Mucosa of stomach (tissue), 1 donor: ENCODE results near the gene MYO3B.
"Not testable (repeated sequence)": the region's sequence is repeated elsewhere in the genome, so short reads cannot be mapped to it uniquely, and the experiment has no call there.

ENCODE experiments used
- H3K27me3 ChIP-seq: one replicate; pipeline ENCODE4 v1.7.0; 2013; ENCODE audit warnings: mild to moderate bottlenecking, low read length; ENCODE audit not compliant: control insufficient read depth, insufficient read depth
- H3K36me3 ChIP-seq: one replicate; pipeline ENCODE4 v1.7.0; 2013; ENCODE audit warnings: low read length; ENCODE audit not compliant: control insufficient read depth, insufficient read depth
- H3K4me1 ChIP-seq: one replicate; pipeline ENCODE4 v1.7.0; 2013; ENCODE audit warnings: mild to moderate bottlenecking, low read length; ENCODE audit not compliant: control insufficient read depth, insufficient read depth
- H3K4me3 ChIP-seq: one replicate; pipeline ENCODE4 v1.7.0; 2013; ENCODE audit warnings: low read length
- H3K9ac ChIP-seq: one replicate; pipeline ENCODE4 v1.7.0; 2013; ENCODE audit warnings: mild to moderate bottlenecking, low read length, moderate library complexity
- H3K9me3 ChIP-seq: one replicate; pipeline ENCODE4 v1.7.0; 2013; ENCODE audit warnings: mild to moderate bottlenecking, low read length, moderate library complexity; ENCODE audit not compliant: control insufficient read depth
- donor health status: Pancreatic carcinoma.

The MYO3B gene

GRCh38 chr2:170204298-170204951 is 26.5 kb downstream of the MYO3B start:
- no peaks in the 10 kb centered on the region for H3K9me3 ChIP-seq
- H3K4me3 ChIP-seq = no peak overlapping the region
- no peak overlapping the region for H3K9ac ChIP-seq
- H3K4me1 ChIP-seq = no peaks in the 10 kb centered on the region
- H3K36me3 ChIP-seq = no peaks in the 10 kb centered on the region
- H3K27me3 ChIP-seq = no peaks in the 10 kb centered on the region

- Histone ChIP-seq H3K9me3 (no peaks in the 10 kb centered on the region), H3K4me3 (no peak overlapping the region), H3K36me3 (no peaks in the 10 kb centered on the region), H3K27me3 (no peaks in the 10 kb centered on the region), H3K4me1 (no peaks in the 10 kb centered on the region), H3K9ac (no peak overlapping the region)
Observed at GRCh38 chr2:170206246-170206645, 28.3 kb downstream of the MYO3B start.

GRCh38 chr2:170206805-170207407 is 29.0 kb downstream of the MYO3B start:
- H3K27me3 ChIP-seq = no peaks in the 10 kb centered on the region
- H3K9me3 ChIP-seq = no peaks in the 10 kb centered on the region
- H3K36me3 ChIP-seq = no peaks in the 10 kb centered on the region
- no peak overlapping the region for H3K4me3 ChIP-seq
- no peaks in the 10 kb centered on the region for H3K4me1 ChIP-seq
- no peak overlapping the region for H3K9ac ChIP-seq

- Histone ChIP-seq H3K9me3 (no peaks in the 10 kb centered on the region), H3K4me1 (no peaks in the 10 kb centered on the region), H3K9ac (no peak overlapping the region), H3K36me3 (no peaks in the 10 kb centered on the region), H3K4me3 (no peak overlapping the region), H3K27me3 (no peaks in the 10 kb centered on the region)
Observed at GRCh38 chr2:170207901-170208300, 30.0 kb downstream of the MYO3B start.

- no peaks in the 10 kb centered on the region for H3K4me1 ChIP-seq
- no peak overlapping the region for H3K9ac ChIP-seq
- no peaks in the 10 kb centered on the region for H3K27me3 ChIP-seq
- H3K9me3 ChIP-seq = no peaks in the 10 kb centered on the region
- H3K36me3 ChIP-seq = no peaks in the 10 kb centered on the region
- H3K4me3 ChIP-seq = no peak overlapping the region
Observed at GRCh38 chr2:170208967-170209366, 31.0 kb downstream of the MYO3B start.

- H3K9me3 ChIP-seq = no peaks in the 10 kb centered on the region
- H3K9ac ChIP-seq = no peak overlapping the region
- no peaks in the 10 kb centered on the region for H3K4me1 ChIP-seq
- no peaks in the 10 kb centered on the region for H3K27me3 ChIP-seq
- no peak overlapping the region for H3K4me3 ChIP-seq
- no peaks in the 10 kb centered on the region for H3K36me3 ChIP-seq
Observed at GRCh38 chr2:170212625-170213280, 34.8 kb downstream of the MYO3B start.

GRCh38 chr2:170213281-170213625 is 35.3 kb downstream of the MYO3B start:
- not testable (repeated sequence) for H3K36me3 ChIP-seq, H3K9me3 ChIP-seq, H3K27me3 ChIP-seq, H3K9ac ChIP-seq, H3K4me3 ChIP-seq, H3K4me1 ChIP-seq

GRCh38 chr2:170213651-170214050 is 35.7 kb downstream of the MYO3B start:
- Histone ChIP-seq H3K9me3 (no peaks in the 10 kb centered on the region), H3K36me3 (no peaks in the 10 kb centered on the region), H3K27me3 (no peaks in the 10 kb centered on the region), H3K9ac (no peak overlapping the region), H3K4me1 (no peaks in the 10 kb centered on the region), H3K4me3 (no peak overlapping the region)

- Histone ChIP-seq H3K36me3 (no peaks in the 10 kb centered on the region), H3K4me1 (no peaks in the 10 kb centered on the region), H3K27me3 (no peaks in the 10 kb centered on the region), H3K4me3 (no peak overlapping the region), H3K9ac (no peak overlapping the region), H3K9me3 (no peaks in the 10 kb centered on the region)
Observed at GRCh38 chr2:170214309-170214948, 36.5 kb downstream of the MYO3B start.

GRCh38 chr2:170215021-170215420 is 37.1 kb downstream of the MYO3B start:
- no peaks in the 10 kb centered on the region for H3K36me3 ChIP-seq
- no peak overlapping the region for H3K9ac ChIP-seq
- H3K9me3 ChIP-seq = no peaks in the 10 kb centered on the region
- H3K27me3 ChIP-seq = no peaks in the 10 kb centered on the region
- no peak overlapping the region for H3K4me3 ChIP-seq
- H3K4me1 ChIP-seq = no peaks in the 10 kb centered on the region

- Histone ChIP-seq H3K27me3 (no peaks in the 10 kb centered on the region), H3K9me3 (no peaks in the 10 kb centered on the region), H3K36me3 (no peaks in the 10 kb centered on the region), H3K4me3 (no peak overlapping the region), H3K4me1 (no peaks in the 10 kb centered on the region), H3K9ac (no peak overlapping the region)
Observed at GRCh38 chr2:170216428-170216827, 38.5 kb downstream of the MYO3B start.

GRCh38 chr2:170216981-170217380 is 39.0 kb downstream of the MYO3B start:
- Histone ChIP-seq H3K4me3 (no peak overlapping the region), H3K27me3 (no peaks in the 10 kb centered on the region), H3K9ac (no peak overlapping the region), H3K9me3 (no peaks in the 10 kb centered on the region), H3K36me3 (no peaks in the 10 kb centered on the region), H3K4me1 (no peaks in the 10 kb centered on the region)
